Nephron (organoid): ENCODE data around the gene KBTBD12.

ENCODE experiments used
- H3K27ac Mint-ChIP-seq, 3 experiments: 2 replicates each; pipeline ENCODE4 v1.8.0; 2020; ENCODE audit warnings: mixed read lengths in 3 of 3, mild to moderate bottlenecking in 2 of 3, moderate library complexity in 1 of 3
- H3K27me3 Mint-ChIP-seq: 2 replicates; pipeline ENCODE4 v1.8.0; 2021; ENCODE audit warnings: low read depth, mild to moderate bottlenecking, moderate library complexity, mixed read lengths
- H3K36me3 Mint-ChIP-seq: 2 replicates; pipeline ENCODE4 v1.8.0; 2020; ENCODE audit warnings: low read depth, mixed read lengths
- H3K4me1 Mint-ChIP-seq: 2 replicates; pipeline ENCODE4 v1.8.0; 2020; ENCODE audit warnings: mixed read lengths
- H3K4me3 Mint-ChIP-seq, 3 experiments: 2 replicates each; pipeline ENCODE4 v1.8.0; 2020; ENCODE audit warnings: mild to moderate bottlenecking in 3 of 3, mixed read lengths in 3 of 3, moderate library complexity in 2 of 3
- H3K9me3 Mint-ChIP-seq: 2 replicates; pipeline ENCODE4 v1.8.0; 2020; ENCODE audit warnings: mixed read lengths
- TF ChIP-seq, protein P1 (sequence below), 3 experiments: fragments of 200-600 bp; sonication (generic); IDR thresholded peaks; one replicate each; pipeline ENCODE4 v1.5.0; 2021; ENCODE audit warnings: antibody characterized with exemption in 3 of 3; ENCODE audit not compliant: unreplicated experiment in 3 of 3

Gene KBTBD12

DNA sequence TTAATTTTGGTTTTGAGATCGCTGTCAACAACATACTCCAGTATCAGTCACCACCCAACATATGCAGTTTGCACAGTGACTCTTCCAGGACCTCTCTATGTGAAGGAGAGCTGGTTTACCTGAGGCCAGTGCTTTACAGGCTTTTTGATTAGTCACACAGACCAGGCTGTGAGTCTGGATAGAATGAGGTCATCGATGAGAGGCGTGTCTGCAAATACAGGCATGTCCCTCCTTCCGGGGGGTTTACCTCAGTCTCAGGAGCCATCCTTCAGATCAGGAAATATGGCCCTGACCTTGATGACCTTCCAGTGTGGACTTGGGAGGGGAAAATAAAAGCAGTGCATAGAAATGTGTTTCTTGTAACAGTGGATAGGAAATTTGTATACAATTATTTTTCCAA lies 46.9 kb downstream of the KBTBD12 start:
- Mint-ChIP-seq H3K9me3 (no peaks in the 10 kb centered on the region), H3K36me3 (no peaks in the 10 kb centered on the region), H3K27me3 (peaks cover 5% of the 10 kb centered on the region), H3K4me1 (peaks cover 5% of the 10 kb centered on the region), H3K27ac (no peak overlapping the region), H3K4me3 (no peak overlapping the region)
- TF ChIP-seq, protein P1, sequence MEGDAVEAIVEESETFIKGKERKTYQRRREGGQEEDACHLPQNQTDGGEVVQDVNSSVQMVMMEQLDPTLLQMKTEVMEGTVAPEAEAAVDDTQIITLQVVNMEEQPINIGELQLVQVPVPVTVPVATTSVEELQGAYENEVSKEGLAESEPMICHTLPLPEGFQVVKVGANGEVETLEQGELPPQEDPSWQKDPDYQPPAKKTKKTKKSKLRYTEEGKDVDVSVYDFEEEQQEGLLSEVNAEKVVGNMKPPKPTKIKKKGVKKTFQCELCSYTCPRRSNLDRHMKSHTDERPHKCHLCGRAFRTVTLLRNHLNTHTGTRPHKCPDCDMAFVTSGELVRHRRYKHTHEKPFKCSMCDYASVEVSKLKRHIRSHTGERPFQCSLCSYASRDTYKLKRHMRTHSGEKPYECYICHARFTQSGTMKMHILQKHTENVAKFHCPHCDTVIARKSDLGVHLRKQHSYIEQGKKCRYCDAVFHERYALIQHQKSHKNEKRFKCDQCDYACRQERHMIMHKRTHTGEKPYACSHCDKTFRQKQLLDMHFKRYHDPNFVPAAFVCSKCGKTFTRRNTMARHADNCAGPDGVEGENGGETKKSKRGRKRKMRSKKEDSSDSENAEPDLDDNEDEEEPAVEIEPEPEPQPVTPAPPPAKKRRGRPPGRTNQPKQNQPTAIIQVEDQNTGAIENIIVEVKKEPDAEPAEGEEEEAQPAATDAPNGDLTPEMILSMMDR (IDR thresholded peaks at IDR 0.05; ENCODE audit: unreplicated experiment in 3 of 3): no peak

DNA sequence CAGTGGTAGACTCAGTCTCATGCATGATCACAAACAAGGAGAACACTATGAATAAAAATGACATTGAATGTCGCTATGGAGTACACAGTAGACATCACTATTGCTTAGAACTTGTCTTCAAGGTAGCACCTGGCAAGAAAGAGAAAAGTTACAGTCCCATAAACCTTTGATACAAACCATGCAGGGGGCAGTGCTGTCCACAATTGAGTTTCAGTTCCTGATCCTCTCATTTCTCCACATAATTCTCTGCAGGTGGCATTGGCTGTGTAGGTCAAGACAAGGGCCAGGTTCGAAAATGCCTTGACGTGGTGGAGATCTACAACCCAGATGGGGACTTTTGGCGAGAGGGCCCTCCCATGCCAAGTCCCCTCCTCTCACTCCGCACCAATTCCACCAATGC lies 47.9 kb downstream of the KBTBD12 start:
- Mint-ChIP-seq H3K27ac (no peak overlapping the region), H3K9me3 (no peaks in the 10 kb centered on the region), H3K4me3 (no peak overlapping the region), H3K4me1 (peaks cover 11% of the 10 kb centered on the region), H3K27me3 (peaks cover 5% of the 10 kb centered on the region), H3K36me3 (no peaks in the 10 kb centered on the region)
- TF ChIP-seq, protein P1 (IDR thresholded peaks at IDR 0.05; ENCODE audit: unreplicated experiment in 3 of 3): no peak

DNA sequence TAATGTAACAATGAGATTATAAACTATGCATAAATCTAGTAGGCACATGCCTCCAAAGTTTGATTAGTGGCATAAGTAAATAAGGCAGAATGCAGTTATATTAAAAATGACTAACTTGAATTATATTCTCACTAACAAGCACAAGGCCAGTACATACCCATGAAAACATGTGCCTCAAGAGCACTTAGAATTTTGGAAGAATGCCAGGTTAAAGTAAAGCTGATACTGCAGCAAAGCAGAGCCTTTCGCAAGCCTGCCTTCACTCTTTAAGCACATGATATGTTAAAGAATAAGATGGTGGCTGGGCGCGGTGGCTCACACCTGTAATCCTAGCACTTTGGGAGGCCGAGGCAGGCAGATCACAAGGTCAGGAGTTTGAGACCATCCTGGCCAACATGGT lies 49.0 kb downstream of the KBTBD12 start:
- H3K36me3 Mint-ChIP-seq: no peaks in the 10 kb centered on the region
- H3K9me3 Mint-ChIP-seq: no peaks in the 10 kb centered on the region
- H3K27ac Mint-ChIP-seq: no peak overlapping the region
- peaks cover 17% of the 10 kb centered on the region for H3K4me1 Mint-ChIP-seq
- peaks cover 5% of the 10 kb centered on the region for H3K27me3 Mint-ChIP-seq
- H3K4me3 Mint-ChIP-seq: no peak overlapping the region
- TF ChIP-seq, protein P1 (IDR thresholded peaks at IDR 0.05; ENCODE audit: unreplicated experiment in 3 of 3): no peak

GRCh38 chr3:127964816-127965215 lies 49.8 kb downstream of the KBTBD12 start:
- Mint-ChIP-seq H3K36me3 (no peaks in the 10 kb centered on the region), H3K27me3 (peaks cover 5% of the 10 kb centered on the region), H3K4me1 (peaks cover 16% of the 10 kb centered on the region), H3K4me3 (no peak overlapping the region), H3K27ac (no peak overlapping the region), H3K9me3 (no peaks in the 10 kb centered on the region)
- TF ChIP-seq, protein P1 (IDR thresholded peaks at IDR 0.05; ENCODE audit: unreplicated experiment in 3 of 3): no peak

DNA sequence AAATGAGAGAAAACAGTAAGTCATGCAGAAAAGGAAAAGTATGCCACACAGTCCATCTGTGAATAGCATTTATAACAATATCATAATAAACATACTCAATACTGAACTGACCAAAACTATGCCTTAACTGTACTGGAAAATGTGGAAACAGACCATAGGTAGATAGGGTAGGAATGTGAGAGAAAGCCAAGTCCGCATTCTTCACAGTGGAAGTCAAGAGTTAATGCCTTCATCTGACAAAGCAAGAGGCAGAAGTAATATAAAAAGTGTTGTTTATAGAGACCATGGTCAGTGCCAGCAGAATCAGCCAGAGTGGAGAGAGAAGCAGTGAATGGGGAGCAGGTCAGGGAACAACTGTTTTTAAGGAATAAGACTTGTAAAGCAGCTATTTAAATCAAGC lies 52.3 kb downstream of the KBTBD12 start:
- H3K4me3 Mint-ChIP-seq: no peak overlapping the region
- TF ChIP-seq, protein P1 (IDR thresholded peaks at IDR 0.05; ENCODE audit: unreplicated experiment in 3 of 3): no peak
- H3K27me3 Mint-ChIP-seq: peaks cover 5% of the 10 kb centered on the region
- no peak overlapping the region for H3K27ac Mint-ChIP-seq
- peaks cover 12% of the 10 kb centered on the region for H3K4me1 Mint-ChIP-seq
- H3K9me3 Mint-ChIP-seq: no peaks in the 10 kb centered on the region
- H3K36me3 Mint-ChIP-seq: no peaks in the 10 kb centered on the region

DNA sequence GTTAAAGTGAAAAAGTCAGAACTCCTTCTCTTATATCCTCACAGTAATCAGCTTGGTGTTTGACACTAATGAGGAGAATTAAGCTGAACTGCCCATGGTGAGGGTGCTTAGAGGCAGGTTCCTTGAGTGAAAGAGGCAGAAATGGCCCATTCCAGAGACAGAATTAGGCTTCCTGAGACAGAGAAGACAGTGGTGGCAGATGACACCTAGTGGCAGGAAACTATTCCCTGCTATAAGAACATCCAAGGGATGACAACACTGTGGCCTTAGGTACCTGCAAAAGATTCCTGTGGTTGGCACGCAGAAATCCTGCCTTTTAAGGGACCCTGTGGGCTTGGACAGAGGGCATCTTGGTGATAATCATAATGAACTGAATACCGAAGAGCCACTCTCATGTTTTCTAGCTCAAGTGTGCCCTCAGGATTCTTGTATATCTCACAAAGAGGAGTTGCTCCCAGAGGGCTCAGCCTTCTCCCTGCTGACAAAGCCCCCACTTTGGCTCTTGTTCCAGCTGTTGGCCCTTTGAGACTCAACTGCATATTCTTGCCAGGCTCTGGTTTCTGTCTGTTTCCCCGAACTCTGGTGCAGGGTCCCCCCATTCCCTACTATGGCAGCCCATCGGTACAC lies 56.0 kb downstream of the KBTBD12 start:
- Mint-ChIP-seq H3K4me1 (peaks cover 12% of the 10 kb centered on the region), H3K27ac (no peak overlapping the region), H3K4me3 (no peak overlapping the region), H3K36me3 (no peaks in the 10 kb centered on the region), H3K27me3 (peaks cover 3% of the 10 kb centered on the region), H3K9me3 (no peaks in the 10 kb centered on the region)
- TF ChIP-seq, protein P1 (IDR thresholded peaks at IDR 0.05; ENCODE audit: unreplicated experiment in 3 of 3): peak; percentile 55 to 76 (median 74)
